Measurements from ENCODE around the gene UNC5C. TPM values are rescaled to one million over a fixed set of nuclear protein-coding genes. Genes with fewer than 3 reads are reported as not detected.
A peak's percentile ranks its signal among the peaks of the same experiment; 100 is the strongest.

UNC5C gene
- total RNA-seq (2021; fragmentation: NEBNext Ultra II Directional; extraction: Animal tissue kit (Norgen Biotek cat#: 25700)) (1.3 and 1.6 TPM in 2 replicates), polyA plus RNA-seq (2011; rRNA removed) (0.30 and 0.36 TPM in 2 replicates), polyA minus RNA-seq (2011; rRNA and poly(A)+ RNA removed) (0.73 and 1.2 TPM in 2 replicates)
- polyA plus RNA-seq (2011; cell fraction: cytosol; rRNA removed): 0.35 TPM
- 0.53 TPM for polyA plus RNA-seq (2011; cell fraction: nucleus; rRNA removed)
- 0.22 to 0.40 TPM (median 0.31 TPM) in 4 replicates for polyA plus RNA-seq (2012, experiment 1 of 2)
- 0.07 TPM for polyA plus RNA-seq (2012, experiment 2 of 2)
- 1.9 TPM for polyA plus RNA-seq (2013, experiment 1 of 2)
- polyA plus RNA-seq (2013, experiment 2 of 2): 2.1 TPM
- 0.37 TPM for polyA minus RNA-seq (2011; cell fraction: cytosol; rRNA and poly(A)+ RNA removed)
- polyA minus RNA-seq (2011; cell fraction: nucleus; rRNA and poly(A)+ RNA removed): 1.4 TPM
- long read RNA-seq, experiment 1: 0 reads
- long read RNA-seq, experiment 2: 0 reads

- Histone ChIP-seq H3K4me1 (replicated peaks in 1 of 4; ENCODE audit: control insufficient read depth in 3 of 4, insufficient read depth in 4 of 4, low read length in 3 of 4) (peaks cover 1 to 7% (median 2%) of the 10 kb centered on the region in 4 experiments; a peak in 5 of 7 replicates), H2BK12ac (ENCODE audit: low read depth, low read length) (peak within 1 kb of the TSS; percentile 52; the same call in 1 of the 2 replicates), H2AFZ (ENCODE audit: low read length) (peak within 1 kb of the TSS; percentile 98), H3K23me2 (ENCODE audit: low read depth, low read length) (peaks cover 24% of the 10 kb centered on the region), H3K4me3 (ENCODE audit: extremely low read depth in 1 of 4, insufficient read depth in 2 of 4, low read depth in 3 of 4, low read length in 4 of 4) (peak within 1 kb of the TSS; percentile 59 to 82 (median 68)), H3K36me3 (ENCODE audit: control insufficient read depth in 2 of 4, insufficient read depth in 4 of 4, low read length in 3 of 4) (no peaks in the 10 kb centered on the region), H3K79me2 (ENCODE audit: control insufficient read depth in 1 of 2, insufficient read depth in 2 of 2, low read length in 2 of 2) (no peaks in the 10 kb centered on the region), H4K91ac (replicated peaks; ENCODE audit: insufficient read length, low read length) (no peak within 1 kb of the TSS), H3K4ac (replicated peaks; ENCODE audit: insufficient read length, low read depth, low read length) (no peak within 1 kb of the TSS), H4K8ac (ENCODE audit: extremely low read depth, insufficient read depth, low read length) (peak within 1 kb of the TSS; percentile 69), H3K9ac (replicated peaks in 1 of 4; ENCODE audit: extremely low read depth in 1 of 4, low read depth in 3 of 4, low read length in 3 of 4) (peak within 1 kb of the TSS in 1 of 4 experiments; percentile 51; a peak in 2 of 7 replicates), H3K18ac (ENCODE audit: extremely low read depth, low read length) (peak within 1 kb of the TSS; percentile 29; the same call in 1 of the 2 replicates), H3K27ac (ENCODE audit: low read depth, low read length) (no peak within 1 kb of the TSS), H3K79me1 (ENCODE audit: low read depth, low read length) (no peaks in the 10 kb centered on the region), H3K9me3 (ENCODE audit: insufficient read depth in 2 of 2, low read depth in 1 of 2, low read length in 1 of 2) (no peaks in the 10 kb centered on the region), H4K20me1 (replicated peaks in 1 of 2; ENCODE audit: control insufficient read depth in 1 of 2, insufficient read depth in 2 of 2, low read length in 2 of 2) (no peaks in the 10 kb centered on the region), H2BK15ac (ENCODE audit: low read length) (no peak within 1 kb of the TSS), H3K27me3 (replicated peaks in 1 of 4; ENCODE audit: control insufficient read depth in 3 of 4, extremely low read depth in 1 of 4, insufficient read depth in 3 of 4, low read length in 3 of 4) (peaks cover 10 to 54% (median 31%) of the 10 kb centered on the region in 4 experiments; a peak in 6 of 7 replicates), H2AK5ac (ENCODE audit: low read depth, low read length) (no peak within 1 kb of the TSS), H3K23ac (ENCODE audit: insufficient read length) (no peak within 1 kb of the TSS), H3K56ac (replicated peaks; ENCODE audit: insufficient read length, low read depth, low read length) (no peak within 1 kb of the TSS), H4K5ac (ENCODE audit: insufficient read length, low read depth, low read length) (no peak within 1 kb of the TSS), H3K4me2 (ENCODE audit: insufficient read depth in 1 of 2, low read depth in 2 of 2, low read length in 2 of 2) (peak within 1 kb of the TSS; percentile 99), H2BK120ac (replicated peaks; ENCODE audit: low read depth, low read length) (no peak within 1 kb of the TSS), H2BK20ac (ENCODE audit: low read length) (no peak within 1 kb of the TSS), H3K14ac (ENCODE audit: insufficient read length) (no peak within 1 kb of the TSS), H2BK5ac (ENCODE audit: low read depth, low read length) (no peak within 1 kb of the TSS)
- peak in 1 of 2 experiments; percentile 73 for DNase-seq (ENCODE audit: low read depth in 1 of 2, low spot score in 2 of 2)
- no peak for FAIRE-seq
- 4% methylated on average over 25 of the region's 37 CpGs; no CpG with 5 or more reads in 1 of the 2 experiments for WGBS, 2 experiments (ENCODE audit: extremely low coverage in 1 of 2, insufficient coverage in 1 of 2, insufficient read length in 1 of 2, insufficient replicate concordance in 2 of 2, low coverage in 1 of 2, low lambda C conversion rate in 2 of 2, missing lambda C conversion rate in 1 of 2)
- ChIA-PET CTCF (ENCODE audit: partially characterized antibody) (interaction anchor here (1.2 to 8.9 kb wide), 6 partner anchors 38 to 487 kb away, joined by 4 to 52 read pairs (median 6); no protein-coding TSS in a partner anchor), POLR2A (ENCODE audit: partially characterized antibody) (interaction anchor here (0.9 kb wide), 1 partner anchor 21 kb away, joined by 4 read pairs; no protein-coding TSS in a partner anchor)
- TF ChIP-seq TBP (IDR thresholded peaks at IDR 0.05; ENCODE audit: low read depth, low read length) (peak; percentile 42), RAD21 (IDR thresholded peaks at IDR 0.05 in 1 of 2, conservative IDR thresholded peaks at IDR 0.05 in 1 of 2; ENCODE audit: low read depth in 2 of 2, low read length in 2 of 2) (peak; percentile 23 to 40; a peak in 3 of 4 replicates), TAF7 (optimal IDR thresholded peaks at IDR 0.05; ENCODE audit: borderline replicate concordance, low read depth, low read length) (no peak), KDM4A (IDR thresholded peaks at IDR 0.05; ENCODE audit: low read depth, low read length, severe bottlenecking) (peak; percentile 67), CHD2 (IDR thresholded peaks at IDR 0.05; ENCODE audit: low read length) (no peak), SIN3A (conservative IDR thresholded peaks at IDR 0.05 in 1 of 2, IDR thresholded peaks at IDR 0.05 in 1 of 2; ENCODE audit: low read depth in 1 of 2, low read length in 2 of 2) (no peak; a peak in 1 of 4 replicates), TAF1 (IDR thresholded peaks at IDR 0.05; ENCODE audit: low read depth, low read length) (no peak), ATF2 (IDR thresholded peaks at IDR 0.05; ENCODE audit: low read length) (no peak)
Observed at GRCh38 chr4:95548738-95549245, at the start of gene UNC5C. Gene UNC5C (minus strand): TSS chr4:95548973.
